HT1080 (cell line): Measurements from ENCODE around the gene CD200R1. TPM values are rescaled to one million over a fixed set of nuclear protein-coding genes. Genes with fewer than 3 reads are reported as not detected.

Experiments
- DNase-seq: peaks from one replicate; pipeline ENCODE4 v3.0.0-alpha.2; 2015; ENCODE audit warnings: low read depth
- total RNA-seq: library from RNA; depleted of rRNA; stranded (reverse); fragments of >200 nt; shearing (Covaris generic); gene quantifications from 2 replicates; pipeline ENCODE4 v1.2.3, GENCODE V29; 2014; rRNA removed

The CD200R1 gene
- total RNA-seq, 1 experiment from 2014 or later = not detected

- no peak for DNase-seq
Measured at GRCh38 chr3:112889357-112889756, 85.5 kb downstream of the CD200R1 start.

GRCh38 chr3:112888381-112889085 is 86.4 kb downstream of the CD200R1 start:
- DNase-seq = no peak

GRCh38 chr3:112884678-112885290 is 90.1 kb downstream of the CD200R1 start:
- no peak for DNase-seq

GRCh38 chr3:112881891-112882290 is 93.0 kb downstream of the CD200R1 start:
- DNase-seq = no peak

- DNase-seq = no peak
Measured at GRCh38 chr3:112875561-112875960, 99.3 kb downstream of the CD200R1 start.

- no peak for DNase-seq
Measured at GRCh38 chr3:112874725-112875124, 100.2 kb downstream of the CD200R1 start.

GRCh38 chr3:112873632-112874031 is 101.3 kb downstream of the CD200R1 start:
- no peak for DNase-seq

- no peak for DNase-seq
Measured at GRCh38 chr3:112871735-112872134, 103.2 kb downstream of the CD200R1 start.

Other genes with a start within 250 kb of the CD200R1 start
- gene CD200R1L, start 128.2 kb downstream of the CD200R1 start, total RNA-seq = not detected in 2 replicates
- 59.5 and 63.1 TPM in 2 replicates for gene GTPBP8, start 15.9 kb upstream of the CD200R1 start, total RNA-seq
- 10.4 and 15.3 TPM in 2 replicates for gene BOC, start 236.5 kb upstream of the CD200R1 start, total RNA-seq